ENCODE measurements around the gene SH3RF1.

SH3RF1 gene

DNA sequence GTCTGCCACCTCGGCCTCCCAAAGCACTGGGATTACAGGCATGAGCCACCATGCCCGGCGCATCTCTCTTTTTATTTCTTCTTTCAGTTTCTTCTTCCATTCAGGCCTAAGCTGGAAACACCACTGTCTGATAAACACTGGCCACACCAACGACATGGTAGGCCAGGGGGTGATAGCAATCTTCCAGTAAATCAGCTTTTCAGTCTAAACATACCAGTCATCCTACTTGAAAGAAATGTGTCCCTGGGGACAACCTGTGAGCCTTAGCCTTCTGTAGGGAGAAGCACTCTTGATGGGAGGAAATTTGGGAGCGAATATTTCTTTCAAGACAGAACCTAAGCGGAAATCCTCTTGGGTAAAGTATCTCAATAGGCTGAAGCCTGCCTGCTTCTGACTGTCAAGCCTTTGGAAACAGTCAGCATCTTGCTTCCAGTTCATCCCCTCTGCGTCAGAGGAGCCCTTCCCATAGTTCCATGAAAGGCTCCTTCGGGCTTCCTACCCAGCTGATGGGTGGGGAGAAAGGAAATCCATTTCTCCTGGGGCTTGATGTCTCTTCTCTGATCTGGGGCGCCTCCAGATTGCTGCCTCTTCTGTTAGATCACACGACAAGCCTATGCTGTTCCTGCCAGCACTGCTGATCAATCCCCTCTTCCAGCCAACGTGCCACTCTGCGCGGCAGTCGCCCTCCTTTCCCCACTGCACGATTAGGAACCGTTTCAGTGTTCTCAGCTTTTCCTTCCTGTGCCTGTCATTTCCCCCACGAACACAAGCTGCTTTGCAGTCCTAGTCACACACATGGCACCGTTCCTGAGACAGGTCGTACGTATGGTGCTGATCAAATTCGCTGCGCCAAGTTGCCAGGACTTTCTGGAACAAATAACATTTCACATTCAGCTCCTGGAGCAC is 211.2 kb downstream of the SH3RF1 start:
- DNase-seq, result no peak

DNA sequence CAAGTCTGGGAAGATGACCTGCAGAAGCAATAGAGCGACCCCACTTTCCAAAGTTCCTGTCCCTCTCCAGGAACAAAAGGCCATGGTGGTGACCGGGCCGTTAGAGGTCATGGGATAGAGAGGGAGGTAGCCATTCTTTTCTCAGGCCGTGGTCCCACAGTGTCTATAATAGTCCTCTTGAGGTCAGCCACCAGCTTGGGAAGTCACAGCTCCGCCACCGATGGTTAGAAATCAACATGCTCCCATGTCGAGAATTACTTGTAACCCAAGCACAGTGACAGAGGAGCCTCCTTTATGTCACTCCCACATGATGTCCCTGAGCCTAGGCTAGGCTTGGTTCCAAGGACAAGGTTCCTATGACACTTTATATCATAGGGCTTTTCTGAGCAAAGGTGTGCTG is 212.4 kb downstream of the SH3RF1 start:
- DNase-seq, result no peak

DNA sequence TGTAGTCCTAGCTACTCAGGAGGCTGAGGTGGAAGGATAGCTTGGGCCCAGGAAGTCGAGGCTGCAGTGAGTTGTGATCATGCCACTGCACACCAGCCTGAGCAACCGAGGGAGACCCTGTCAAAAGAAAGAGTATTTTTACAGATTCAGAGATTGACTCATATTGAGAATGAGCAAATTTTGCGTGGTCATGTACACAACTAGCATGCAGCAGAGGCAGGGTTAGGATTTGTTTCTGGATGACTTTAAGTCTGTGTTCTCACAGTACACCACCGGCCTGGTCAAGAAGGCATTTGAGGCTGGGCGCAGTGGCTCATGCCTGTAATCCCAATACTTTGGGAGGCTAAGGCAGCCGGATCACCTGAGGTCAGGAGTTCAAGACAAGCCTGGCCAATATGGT is 215.9 kb downstream of the SH3RF1 start:
- no peak for DNase-seq

GRCh38 chr4:169052594-169052945 is 218.2 kb downstream of the SH3RF1 start:
- DNase-seq, result no peak

GRCh38 chr4:169051761-169052593 is 218.8 kb downstream of the SH3RF1 start:
- DNase-seq, result no peak

- DNase-seq, result no peak
Measured at GRCh38 chr4:169050881-169051760, 219.6 kb downstream of the SH3RF1 start.

DNA sequence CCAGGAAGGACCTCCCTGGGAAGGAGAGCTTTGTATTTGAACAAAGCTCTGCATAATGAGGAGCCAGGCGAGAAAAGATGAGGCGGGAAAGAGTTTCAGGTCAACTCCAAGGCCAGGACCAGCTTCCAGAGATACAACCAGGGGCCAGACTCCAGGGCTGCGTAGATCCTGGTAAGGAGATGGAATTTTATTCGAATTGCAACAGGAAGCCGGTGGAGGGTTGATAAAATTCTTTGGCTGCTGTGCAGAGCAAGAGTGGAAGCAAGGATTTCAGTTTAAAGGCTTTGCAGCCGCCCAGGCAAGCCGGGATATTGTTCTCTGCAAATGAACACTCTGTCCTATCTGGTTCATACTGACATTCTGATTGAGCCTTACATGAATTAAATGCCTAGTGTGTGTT is 220.5 kb downstream of the SH3RF1 start:
- DNase-seq, result no peak

DNA sequence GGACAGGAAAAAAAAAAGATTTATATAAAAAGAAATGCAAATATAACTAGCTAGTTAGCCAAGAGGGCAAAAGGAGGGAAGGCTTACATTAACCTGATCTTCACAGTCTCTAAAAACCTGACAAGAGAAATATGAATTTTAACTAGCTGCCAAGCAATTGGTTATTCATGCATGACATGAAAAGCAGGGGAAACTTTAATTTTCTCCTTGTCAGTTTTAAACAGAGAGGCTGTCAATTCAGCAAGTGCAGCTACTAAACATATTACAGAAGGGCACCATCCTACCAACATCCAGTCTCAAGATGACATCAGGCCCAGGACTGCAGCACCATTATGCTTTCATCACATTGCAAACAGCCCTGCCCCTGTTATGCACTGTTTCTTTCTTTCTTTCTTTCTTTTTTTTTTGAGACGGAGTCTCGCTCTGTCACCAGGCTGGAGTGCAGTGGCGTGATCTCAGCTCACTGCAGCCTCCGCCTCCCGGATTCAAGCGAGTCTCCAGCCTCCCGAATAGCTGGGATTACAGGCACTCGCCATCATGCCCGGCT is 221.8 kb downstream of the SH3RF1 start:
- no peak for DNase-seq

- DNase-seq, result no peak
Measured at GRCh38 chr4:169047956-169048355, 222.8 kb downstream of the SH3RF1 start.

GRCh38 chr4:169045862-169046584 is 224.7 kb downstream of the SH3RF1 start:
- no peak for DNase-seq

DNA sequence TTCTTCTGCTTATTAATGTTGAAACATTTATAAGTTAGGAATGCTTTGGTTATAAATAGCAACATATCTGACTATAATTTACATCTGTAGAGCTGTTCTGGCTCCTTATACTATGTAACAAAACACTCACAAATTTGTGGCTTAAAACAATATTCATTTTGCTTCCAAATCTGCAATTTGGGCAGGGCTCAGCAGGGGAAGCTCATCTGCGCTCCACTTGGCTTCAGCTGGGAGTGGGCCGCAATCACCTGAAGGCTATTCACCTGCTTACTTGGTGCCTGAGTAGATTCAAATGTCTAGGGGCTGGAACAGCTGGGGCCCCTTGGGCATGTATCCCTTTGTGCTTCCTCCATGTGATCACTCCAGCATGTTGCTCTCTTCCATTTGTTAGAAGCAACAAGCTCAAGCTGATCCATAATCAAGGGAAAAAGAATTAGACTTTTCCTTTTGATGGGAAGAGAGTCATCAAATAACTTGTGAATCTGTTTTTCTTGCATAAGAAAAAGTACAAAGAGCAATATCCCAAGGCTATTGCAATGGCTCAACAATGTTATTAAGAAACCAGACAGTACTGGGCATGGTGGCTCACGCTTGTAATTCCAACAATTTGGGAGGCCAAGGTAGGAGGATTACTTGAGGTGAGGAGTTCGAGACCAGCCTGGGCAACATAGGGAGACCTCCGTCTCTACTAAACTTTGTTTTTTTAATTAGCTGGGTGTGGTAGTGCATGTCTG is 225.9 kb downstream of the SH3RF1 start:
- DNase-seq, result no peak

All from DMS79 treated with DMSO at 0.1 percent for 48 hours (cell line).